NCI-H2107 treated with DMSO at 0.1 percent for 48 hours (cell line): ENCODE data around the gene NEK4.
"Not testable (repeated sequence)": the region's sequence is repeated elsewhere in the genome, so short reads cannot be mapped to it uniquely, and the experiment has no call there.

Source experiments
- DNase-seq: peaks from one replicate; lab custom pipeline; 2025; ENCODE audit not compliant: unreplicated experiment; lab: John Stamatoyannopoulos, UW

Gene NEK4

GRCh38 chr3:52743152-52743551, 27.6 kb downstream of the NEK4 start:
- DNase-seq: no peak

GRCh38 chr3:52742418-52743041, 28.2 kb downstream of the NEK4 start:
- peak; percentile 23 for DNase-seq

GRCh38 chr3:52739730-52740129, 31.0 kb downstream of the NEK4 start:
- no peak for DNase-seq

- no peak for DNase-seq
Observed at GRCh38 chr3:52733256-52733891, 37.4 kb downstream of the NEK4 start.

GRCh38 chr3:52731590-52731989, 39.1 kb downstream of the NEK4 start:
- DNase-seq: no peak

- DNase-seq: no peak
Observed at GRCh38 chr3:52730681-52731080, 40.1 kb downstream of the NEK4 start.

- not testable (repeated sequence) for DNase-seq
Observed at GRCh38 chr3:52728753-52729152, 42.0 kb downstream of the NEK4 start.

- no peak for DNase-seq
Observed at GRCh38 chr3:52724511-52724910, 46.2 kb downstream of the NEK4 start.

GRCh38 chr3:52723935-52724334, 46.8 kb downstream of the NEK4 start:
- no peak for DNase-seq

- DNase-seq: no peak
Observed at GRCh38 chr3:52722491-52722890, 48.2 kb downstream of the NEK4 start.

GRCh38 chr3:52721730-52722008, 49.1 kb downstream of the NEK4 start:
- no peak for DNase-seq

- DNase-seq: no peak
Observed at GRCh38 chr3:52721002-52721729, 49.6 kb downstream of the NEK4 start.

GRCh38 chr3:52719618-52720017, 51.1 kb downstream of the NEK4 start:
- no peak for DNase-seq

GRCh38 chr3:52715714-52716305, 54.9 kb downstream of the NEK4 start:
- DNase-seq: no peak

GRCh38 chr3:52714335-52715302, 56.1 kb downstream of the NEK4 start:
- no peak for DNase-seq

- DNase-seq: no peak
Observed at GRCh38 chr3:52712291-52713212, 58.2 kb downstream of the NEK4 start.

GRCh38 chr3:52710512-52710911, 60.2 kb downstream of the NEK4 start:
- no peak for DNase-seq

- DNase-seq: no peak
Observed at GRCh38 chr3:52707585-52707984, 63.2 kb downstream of the NEK4 start.

GRCh38 chr3:52705688-52706686, 64.8 kb downstream of the NEK4 start, which contains the start of the genes GLT8D1 and SPCS1:
TSS of gene GLT8D1 (minus strand) at chr3:52705791. CDS start at chr3:52700460, 5,331 bp downstream.
TSS of gene SPCS1 (plus strand) at chr3:52706106. CDS start at chr3:52706247, 141 bp downstream.
- peak; percentile 42 for DNase-seq
